Left renal cortex interstitium (tissue), 4 donors: Measurements from ENCODE around the gene AMFR. TPM values are rescaled to one million over a fixed set of nuclear protein-coding genes. Genes with fewer than 3 reads are reported as not detected.
"Not testable (repeated sequence)": the region's sequence is repeated elsewhere in the genome, so short reads cannot be mapped to it uniquely, and the experiment has no call there.

Experiments used
- DNase-seq, 4 donors: peaks; one replicate each; pipeline ENCODE4 v3.0.0-alpha.2; 2013; ENCODE audit warnings: low read depth in 4 of 4, low spot score in 2 of 4, missing footprints in 1 of 4
- polyA plus RNA-seq, 4 donors: library from polyadenylated mRNA; unstranded; fragments of 120-200 nt; gene quantifications; one replicate each; pipeline ENCODE4 v1.2.1, GENCODE V29; 2013; ENCODE audit not compliant: insufficient read length in 4 of 4

The AMFR gene
- polyA plus RNA-seq, 4 donors = 132 to 144 (median 133) TPM

GRCh38 chr16:56399486-56399885 lies 25.9 kb downstream of the AMFR start:
- no peak for DNase-seq

DNA sequence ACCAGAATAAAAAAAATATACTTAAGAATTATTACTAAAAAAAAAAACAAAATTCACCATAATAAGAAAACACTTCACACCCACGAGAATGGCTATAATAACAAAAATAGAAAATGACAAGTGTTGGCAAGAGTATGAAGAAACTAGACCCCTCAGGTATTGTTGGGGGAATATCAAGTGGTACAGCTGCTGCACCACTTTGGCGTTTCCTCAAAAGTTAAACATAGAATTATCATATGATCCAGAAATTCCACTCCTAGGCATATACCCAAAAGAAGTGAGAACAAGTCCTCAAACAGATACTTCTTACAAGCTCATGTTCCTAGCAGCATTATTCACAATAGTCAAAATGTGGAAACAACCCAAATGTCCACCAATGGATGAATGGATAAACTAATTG lies 26.3 kb downstream of the AMFR start:
- no peak for DNase-seq

DNA sequence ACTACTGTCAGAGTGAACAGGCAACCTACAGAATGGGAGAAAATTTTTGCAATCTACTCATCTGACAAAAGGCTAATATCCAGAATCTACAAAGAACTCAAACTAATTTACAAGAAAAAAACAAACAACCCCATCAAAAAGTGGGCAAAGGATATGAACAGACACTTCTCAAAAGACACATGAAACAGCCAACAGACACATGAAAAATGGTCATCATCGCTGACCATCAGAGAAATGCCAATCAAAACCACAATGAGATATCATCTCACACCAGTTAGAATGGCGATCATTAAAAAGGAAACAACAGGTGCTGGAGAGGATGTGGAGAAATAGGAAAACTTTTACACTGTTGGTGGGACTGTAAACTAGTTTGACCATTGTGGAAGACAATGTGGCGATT lies 28.6 kb downstream of the AMFR start:
- DNase-seq = not testable (repeated sequence)

DNA sequence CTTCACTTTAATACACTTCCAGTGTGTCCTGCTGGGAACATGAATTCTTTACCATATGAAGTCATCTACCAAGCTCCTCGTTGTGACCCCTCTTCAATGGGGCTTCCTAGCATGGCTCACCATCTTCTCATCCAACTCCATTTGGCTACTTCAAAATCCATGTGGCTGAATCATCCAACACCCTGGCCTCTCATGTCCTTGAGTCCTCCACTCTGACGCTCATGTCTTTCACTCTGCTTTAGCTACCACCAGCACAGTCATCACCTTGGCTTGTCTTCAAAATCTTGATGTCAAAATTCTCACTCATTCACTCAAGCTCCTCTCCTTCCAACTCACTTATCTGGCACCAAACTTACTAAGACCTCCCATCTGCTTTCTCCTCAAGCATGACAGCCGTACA lies 35.8 kb downstream of the AMFR start:
- no peak for DNase-seq

GRCh38 chr16:56388209-56388608 lies 37.1 kb downstream of the AMFR start:
- DNase-seq = no peak

GRCh38 chr16:56387396-56387795 lies 37.9 kb downstream of the AMFR start:
- DNase-seq = no peak

GRCh38 chr16:56384074-56384721 lies 41.1 kb downstream of the AMFR start:
- DNase-seq = no peak

DNA sequence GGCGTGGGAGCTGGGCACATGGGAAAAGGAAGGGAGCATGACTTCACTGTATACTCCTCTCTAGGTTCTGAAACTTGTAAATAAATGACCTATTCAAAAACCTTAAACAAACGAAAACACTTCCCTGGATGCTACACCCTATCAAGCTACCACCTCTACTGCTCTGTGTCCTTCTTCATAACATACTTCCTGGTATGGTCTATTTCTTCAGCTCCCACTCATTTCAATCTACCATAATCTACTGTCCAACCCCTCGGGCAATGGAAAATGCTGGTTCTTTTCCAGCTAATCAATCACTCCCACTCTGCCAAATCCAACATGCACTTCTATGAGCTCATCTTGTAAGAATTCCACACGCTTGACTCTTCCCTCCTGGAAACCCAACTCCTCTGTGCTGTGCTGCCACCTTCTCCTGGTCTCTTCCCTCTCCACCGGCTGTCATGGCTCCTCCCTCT lies 42.4 kb downstream of the AMFR start:
- no peak for DNase-seq

GRCh38 chr16:56382459-56382858 lies 42.9 kb downstream of the AMFR start:
- DNase-seq = no peak

DNA sequence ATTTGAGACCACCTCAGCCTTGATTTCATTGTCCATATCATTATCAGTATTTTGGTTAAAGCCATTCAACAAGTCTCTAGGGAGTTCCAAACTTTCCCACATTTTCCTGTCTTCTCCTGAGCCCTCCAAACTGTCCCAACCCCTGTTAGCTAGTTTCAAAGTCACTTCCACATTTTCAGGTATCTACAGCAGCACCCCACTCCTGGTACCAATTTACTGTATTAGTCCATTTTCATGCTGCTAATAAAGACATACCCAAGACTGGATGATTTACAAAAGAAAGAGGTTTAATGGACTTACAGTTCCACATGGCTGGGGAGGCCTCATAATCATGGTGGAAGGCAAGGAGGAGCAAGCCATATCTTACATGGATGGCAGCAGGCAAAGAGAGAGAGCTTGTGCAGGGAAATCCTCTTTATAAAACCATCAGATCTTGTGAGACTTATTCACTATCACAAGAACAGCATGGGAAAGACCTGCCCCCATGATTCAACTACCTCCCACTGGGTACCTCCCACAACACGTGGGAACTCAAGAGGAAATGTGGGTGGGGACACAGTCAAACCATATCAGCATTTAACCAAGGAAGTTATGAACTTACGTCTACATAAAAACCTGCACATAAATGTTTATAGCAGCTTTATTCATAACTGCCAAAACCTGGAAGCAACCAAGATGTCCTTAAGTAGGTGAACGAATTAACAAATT lies 44.4 kb downstream of the AMFR start:
- not testable (repeated sequence) for DNase-seq

DNA sequence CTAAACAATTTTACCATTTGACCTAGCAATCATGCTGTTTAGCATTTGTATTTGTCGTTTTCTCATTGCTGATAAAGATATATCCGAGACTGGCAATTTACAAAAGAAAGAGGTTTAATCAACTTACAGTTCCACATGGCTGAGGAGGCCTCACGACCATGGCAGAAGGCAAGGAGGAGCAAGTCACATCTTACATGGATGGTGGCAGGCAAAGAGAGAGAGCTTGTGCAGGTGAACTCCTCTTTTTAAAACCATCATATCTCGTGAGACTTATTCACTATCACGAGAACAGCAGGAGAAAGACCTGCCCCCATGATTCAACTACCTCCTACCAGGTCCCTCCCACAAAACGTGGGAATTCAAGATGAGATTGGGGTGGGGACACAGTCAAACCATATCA lies 46.3 kb downstream of the AMFR start:
- DNase-seq = not testable (repeated sequence)

- DNase-seq = not testable (repeated sequence)
Observed at GRCh38 chr16:56375792-56376191, 49.6 kb downstream of the AMFR start.

DNA sequence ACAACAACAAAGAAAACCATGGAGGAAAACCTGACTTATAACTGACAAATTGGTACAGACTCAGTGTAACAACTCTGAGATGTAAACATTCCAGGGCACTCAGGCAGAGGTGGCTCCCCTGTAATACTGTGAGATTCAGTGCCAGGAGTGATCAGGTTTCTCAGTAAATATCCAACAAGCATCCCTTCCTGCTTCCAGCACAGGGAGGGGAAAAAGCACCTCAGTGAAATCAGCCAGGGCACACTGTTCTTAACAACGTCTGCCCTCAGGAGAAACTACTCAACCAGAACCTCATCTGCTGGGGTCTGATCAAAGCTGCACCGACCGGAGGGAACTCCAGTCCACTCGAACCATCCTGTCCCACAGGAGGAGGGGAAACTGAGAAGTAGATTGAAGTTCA lies 52.3 kb downstream of the AMFR start:
- peak in 2 of 4 donors; percentile 53 to 69 for DNase-seq

GRCh38 chr16:56372013-56372634 lies 53.2 kb downstream of the AMFR start:
- no peak for DNase-seq

- no peak for DNase-seq
Observed at GRCh38 chr16:56371660-56371937, 53.7 kb downstream of the AMFR start.

- no peak for DNase-seq
Observed at GRCh38 chr16:56370875-56371659, 54.3 kb downstream of the AMFR start.

GRCh38 chr16:56370185-56370874 lies 55.0 kb downstream of the AMFR start:
- DNase-seq = no peak

DNA sequence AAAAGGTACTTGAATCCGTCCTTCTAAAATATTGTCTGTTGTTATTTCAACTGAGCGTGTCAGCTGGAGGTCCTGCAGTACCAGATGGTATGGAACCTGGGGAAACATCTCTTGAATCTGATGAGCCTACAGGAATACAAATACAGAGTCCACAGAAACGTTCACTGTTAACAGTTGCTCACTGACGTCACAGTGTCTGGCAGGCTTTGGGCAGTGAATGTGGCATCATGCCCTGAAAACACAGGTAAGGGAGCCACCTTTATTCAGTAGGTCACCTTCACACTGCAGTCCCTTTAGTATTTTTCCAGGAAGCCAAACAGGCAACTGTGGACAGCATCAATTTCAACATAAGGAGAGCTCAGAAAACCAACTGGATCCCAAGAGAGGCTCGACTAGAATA lies 56.1 kb downstream of the AMFR start:
- DNase-seq = no peak

- no peak for DNase-seq
Observed at GRCh38 chr16:56368545-56368944, 56.8 kb downstream of the AMFR start.

GRCh38 chr16:56367764-56368163 lies 57.6 kb downstream of the AMFR start:
- DNase-seq = no peak

DNA sequence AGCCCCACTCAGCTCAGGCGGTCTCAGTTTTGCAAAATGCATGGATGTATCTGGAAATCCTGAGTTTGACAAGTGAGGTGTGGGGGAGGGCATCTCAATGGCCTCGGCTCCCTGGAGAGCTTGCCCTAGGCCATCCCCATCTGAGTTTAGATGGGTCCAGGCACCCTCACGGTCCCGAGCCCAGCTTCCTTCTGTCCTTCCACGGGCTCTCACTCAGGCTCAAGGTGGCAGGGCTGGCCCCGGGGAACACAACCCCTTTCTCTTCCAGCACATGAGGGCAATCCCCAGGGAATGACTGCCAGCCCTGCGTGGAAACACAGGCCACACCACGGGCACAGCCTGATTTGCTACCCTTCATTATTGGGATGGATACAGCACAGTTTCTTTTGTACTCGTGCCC lies 58.4 kb downstream of the AMFR start:
- no peak for DNase-seq
